T-helper 17 cell (primary cell): Measurements from ENCODE around the gene BPIFB4. TPM values are rescaled to one million over a fixed set of nuclear protein-coding genes. Genes with fewer than 3 reads are reported as not detected.

Source experiments
- ATAC-seq: fragments of 150-1000 bp; cut with Tn5 transposase; 2 replicates; pipeline ENCODE4 v1.10.0; 2021; ENCODE audit warnings: mild to moderate bottlenecking, moderate library complexity
- DNase-seq, 3 donors: peaks; one replicate each; pipeline versions ENCODE4 v3.0.0 to v3.0.0-alpha.2; 2020 to 2021
- H3K9me3 ChIP-seq: one replicate; pipeline ENCODE4 v1.7.0; 2013; ENCODE audit warnings: low read length, mild to moderate bottlenecking; ENCODE audit not compliant: control insufficient read depth, poor library complexity, severe bottlenecking
- H3K27ac Mint-ChIP-seq: one replicate; pipeline ENCODE4 v1.8.0; 2022; ENCODE audit warnings: mild to moderate bottlenecking, moderate library complexity, mixed read lengths
- H3K27me3 Mint-ChIP-seq: one replicate; pipeline ENCODE4 v1.8.0; 2022; ENCODE audit warnings: mixed read lengths
- H3K36me3 Mint-ChIP-seq: one replicate; pipeline ENCODE4 v1.8.0; 2022; ENCODE audit warnings: low read depth, mixed read lengths
- H3K4me1 Mint-ChIP-seq: one replicate; pipeline ENCODE4 v1.8.0; 2022; ENCODE audit warnings: mild to moderate bottlenecking, mixed read lengths
- H3K4me3 Mint-ChIP-seq: one replicate; pipeline ENCODE4 v1.8.0; 2022; ENCODE audit warnings: mild to moderate bottlenecking, moderate library complexity, mixed read lengths
- total RNA-seq, 4 donors: library from RNA in 2 of 4; stranded (reverse) in 2 of 4; gene quantifications; one replicate each; pipeline ENCODE4 v1.2.3 and lab custom pipeline; 2022 to 2026

BPIFB4 gene
- total RNA-seq (not detected), total RNA-seq (lab: John Stamatoyannopoulos, UW) (0 reads per million in 2 donors)

GRCh38 chr20:33079259-33079658, at the start of gene BPIFB4:
TSS of gene BPIFB4 (plus strand) at chr20:33079643. CDS start at chr20:33081527, 1,884 bp downstream.
- Mint-ChIP-seq H3K4me1 (peaks cover 6% of the 10 kb centered on the region), H3K27me3 (no peaks in the 10 kb centered on the region), H3K27ac (peak within 1 kb of the TSS; percentile 68), H3K36me3 (peaks cover 2% of the 10 kb centered on the region), H3K4me3 (no peak within 1 kb of the TSS)
- H3K9me3 ChIP-seq = no peaks in the 10 kb centered on the region
- no peak for DNase-seq
- ATAC-seq = no peak

DNA sequence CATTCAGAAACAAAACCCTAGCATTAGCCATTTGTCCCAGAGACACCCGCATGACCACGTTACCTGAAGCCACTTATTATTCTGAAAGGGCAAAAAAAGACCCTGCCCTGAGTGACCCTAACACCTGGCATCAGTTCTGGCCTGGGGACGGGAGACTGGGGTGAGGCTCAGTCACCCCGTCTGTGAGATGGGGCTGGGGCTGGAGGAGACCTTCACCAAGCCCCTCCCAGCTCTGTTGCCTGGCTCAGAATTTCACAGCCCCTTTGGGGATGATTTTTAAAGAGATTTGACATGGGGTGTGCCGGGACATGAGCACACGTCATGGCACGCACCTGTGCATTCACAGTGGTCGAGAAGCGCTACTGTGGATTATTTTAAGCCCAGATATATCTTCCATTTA, 49.4 kb upstream of the BPIFB4 start:
- Mint-ChIP-seq H3K36me3 (no peaks in the 10 kb centered on the region), H3K4me1 (no peaks in the 10 kb centered on the region), H3K4me3 (no peak overlapping the region), H3K27ac (no peak overlapping the region), H3K27me3 (no peaks in the 10 kb centered on the region)
- no peak for ATAC-seq
- no peaks in the 10 kb centered on the region for H3K9me3 ChIP-seq
- no peak for DNase-seq

- no peak overlapping the region for H3K27ac Mint-ChIP-seq
- no peaks in the 10 kb centered on the region for H3K4me1 Mint-ChIP-seq
- no peaks in the 10 kb centered on the region for H3K9me3 ChIP-seq
- DNase-seq (no peak), ATAC-seq (no peak)
- no peak overlapping the region for H3K4me3 Mint-ChIP-seq
- H3K36me3 Mint-ChIP-seq = no peaks in the 10 kb centered on the region
- H3K27me3 Mint-ChIP-seq = no peaks in the 10 kb centered on the region
Observed at GRCh38 chr20:33030569-33030968, 48.9 kb upstream of the BPIFB4 start.

DNA sequence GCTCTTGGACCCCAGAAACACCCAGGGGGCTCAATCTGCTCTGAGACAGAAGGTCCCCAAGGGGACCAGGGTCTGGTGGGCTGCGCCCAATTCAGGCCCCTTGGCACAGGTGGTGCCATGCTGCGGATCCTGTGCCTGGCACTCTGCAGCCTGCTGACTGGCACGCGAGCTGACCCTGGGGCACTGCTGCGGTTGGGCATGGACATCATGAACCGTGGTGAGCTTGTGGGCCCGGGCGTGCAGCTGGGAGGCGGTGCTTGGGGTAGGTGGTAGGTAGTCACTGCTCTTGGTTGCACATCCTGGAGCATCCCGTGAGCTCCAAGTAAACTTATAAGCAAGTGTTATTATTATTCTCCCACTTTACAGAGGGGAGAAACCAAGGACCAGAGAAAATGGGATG, 47.9 kb upstream of the BPIFB4 start, which contains the start of gene BPIFB6:
TSS of gene BPIFB6 (plus strand) at position 118 of the 400 bp plus-strand sequence. CDS start at position 118, 0 bp downstream.
- H3K27me3 Mint-ChIP-seq = no peaks in the 10 kb centered on the region
- no peak within 1 kb of the TSS for H3K27ac Mint-ChIP-seq
- H3K4me3 Mint-ChIP-seq = no peak within 1 kb of the TSS
- no peaks in the 10 kb centered on the region for H3K9me3 ChIP-seq
- no peak for ATAC-seq
- no peaks in the 10 kb centered on the region for H3K36me3 Mint-ChIP-seq
- no peaks in the 10 kb centered on the region for H3K4me1 Mint-ChIP-seq
- no peak for DNase-seq

DNA sequence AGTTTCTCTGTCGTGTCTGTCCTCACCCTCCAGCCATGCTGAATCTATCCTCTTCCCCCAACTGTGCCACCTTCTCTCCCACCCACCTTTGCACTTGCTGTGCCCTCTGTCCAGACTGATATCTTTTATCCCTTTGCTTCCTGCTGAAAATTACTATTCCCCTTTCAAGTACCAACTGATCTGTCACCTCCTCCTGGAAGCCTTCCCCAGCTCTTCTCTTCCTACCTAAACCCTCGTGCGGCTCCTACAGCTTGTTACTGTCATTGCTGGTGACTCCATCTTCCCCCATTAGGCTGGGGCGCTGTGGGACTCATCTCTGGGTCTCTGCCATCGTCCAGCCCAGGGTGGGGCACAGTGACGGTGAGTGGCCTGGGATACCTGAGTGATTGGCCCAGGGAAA, 46.9 kb upstream of the BPIFB4 start:
- no peaks in the 10 kb centered on the region for H3K27me3 Mint-ChIP-seq
- H3K9me3 ChIP-seq = no peaks in the 10 kb centered on the region

GRCh38 chr20:33033381-33033780, 46.1 kb upstream of the BPIFB4 start:
- no peaks in the 10 kb centered on the region for H3K36me3 Mint-ChIP-seq
- no peak for ATAC-seq
- DNase-seq = no peak
- H3K9me3 ChIP-seq = no peaks in the 10 kb centered on the region
- no peak overlapping the region for H3K27ac Mint-ChIP-seq
- no peak overlapping the region for H3K4me3 Mint-ChIP-seq
- no peaks in the 10 kb centered on the region for H3K4me1 Mint-ChIP-seq
- H3K27me3 Mint-ChIP-seq = no peaks in the 10 kb centered on the region

More for the DNA sequence above, 46.9 kb upstream of the BPIFB4 start:
- no peak for ATAC-seq
- Mint-ChIP-seq H3K4me3 (no peak overlapping the region), H3K36me3 (no peaks in the 10 kb centered on the region), H3K4me1 (no peaks in the 10 kb centered on the region), H3K27ac (no peak overlapping the region)
- DNase-seq = no peak

- Mint-ChIP-seq H3K27ac (no peak overlapping the region), H3K4me1 (no peaks in the 10 kb centered on the region), H3K4me3 (no peak overlapping the region), H3K27me3 (no peaks in the 10 kb centered on the region), H3K36me3 (no peaks in the 10 kb centered on the region)
- DNase-seq (no peak), ATAC-seq (no peak)
- no peaks in the 10 kb centered on the region for H3K9me3 ChIP-seq
Observed at GRCh38 chr20:33034115-33034514, 45.3 kb upstream of the BPIFB4 start.

DNA sequence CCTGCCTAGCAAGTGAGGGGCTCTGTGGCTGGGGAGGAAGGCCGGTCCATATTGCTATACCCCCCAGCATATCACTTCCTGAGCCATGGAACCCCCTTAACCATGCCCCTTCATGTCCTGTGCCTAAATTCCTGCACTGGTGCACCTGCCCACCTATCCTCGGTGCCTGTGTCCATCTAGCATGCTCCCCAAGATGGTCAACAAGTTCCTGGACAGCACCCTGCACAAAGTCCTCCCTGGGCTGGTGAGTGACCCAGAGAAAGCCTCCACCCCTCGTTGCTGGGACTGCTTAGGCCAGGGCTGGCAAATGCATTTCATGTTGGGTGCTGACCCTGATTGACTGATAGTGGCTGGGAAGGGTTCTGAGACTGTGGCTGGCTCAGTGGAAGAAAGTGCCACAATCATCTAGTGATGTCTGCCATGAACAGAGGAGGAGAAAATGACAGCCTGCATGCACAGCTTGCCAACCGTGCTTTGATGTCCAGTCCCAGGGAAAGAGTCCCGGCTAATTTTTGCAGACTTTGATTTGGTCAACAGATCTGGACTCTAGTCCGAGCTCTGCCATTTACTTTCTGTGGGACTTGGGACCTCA, 44.4 kb upstream of the BPIFB4 start:
- Mint-ChIP-seq H3K4me1 (no peaks in the 10 kb centered on the region), H3K4me3 (no peak overlapping the region), H3K27me3 (no peaks in the 10 kb centered on the region), H3K36me3 (no peaks in the 10 kb centered on the region), H3K27ac (no peak overlapping the region)
- DNase-seq (no peak), ATAC-seq (no peak)
- H3K9me3 ChIP-seq = no peaks in the 10 kb centered on the region

DNA sequence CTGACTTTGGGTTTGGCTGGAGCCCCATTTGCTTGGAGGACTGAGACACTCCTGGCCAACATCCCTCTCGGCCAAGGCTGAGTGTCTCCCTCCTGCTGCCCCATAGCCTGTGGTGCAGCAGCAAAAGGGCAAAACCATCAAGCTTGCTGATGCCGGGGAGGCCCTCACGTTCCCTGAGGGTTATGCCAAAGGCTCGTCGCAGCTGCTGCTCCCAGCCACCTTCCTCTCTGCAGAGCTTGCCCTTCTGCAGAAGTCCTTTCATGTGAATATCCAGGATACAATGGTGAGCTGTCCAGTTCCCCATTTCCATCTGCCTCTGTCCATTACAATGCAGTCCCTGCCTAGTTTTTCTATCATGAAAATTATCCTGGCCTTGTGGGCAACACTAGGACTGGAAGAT, 42.0 kb upstream of the BPIFB4 start:
- no peaks in the 10 kb centered on the region for H3K4me1 Mint-ChIP-seq
- no peak overlapping the region for H3K4me3 Mint-ChIP-seq
- DNase-seq (no peak), ATAC-seq (no peak)
- H3K27me3 Mint-ChIP-seq = no peaks in the 10 kb centered on the region
- no peaks in the 10 kb centered on the region for H3K36me3 Mint-ChIP-seq
- no peak overlapping the region for H3K27ac Mint-ChIP-seq
- no peaks in the 10 kb centered on the region for H3K9me3 ChIP-seq

GRCh38 chr20:33038243-33038642, 41.2 kb upstream of the BPIFB4 start:
- Mint-ChIP-seq H3K27me3 (no peaks in the 10 kb centered on the region), H3K4me3 (no peak overlapping the region), H3K36me3 (no peaks in the 10 kb centered on the region), H3K27ac (no peak overlapping the region), H3K4me1 (no peaks in the 10 kb centered on the region)
- DNase-seq (no peak), ATAC-seq (no peak)
- no peaks in the 10 kb centered on the region for H3K9me3 ChIP-seq

GRCh38 chr20:33042430-33042829, 37.0 kb upstream of the BPIFB4 start:
- ATAC-seq (no peak), DNase-seq (no peak)
- H3K4me3 Mint-ChIP-seq = no peak overlapping the region
- H3K36me3 Mint-ChIP-seq = no peaks in the 10 kb centered on the region
- H3K27me3 Mint-ChIP-seq = no peaks in the 10 kb centered on the region
- H3K27ac Mint-ChIP-seq = no peak overlapping the region
- no peaks in the 10 kb centered on the region for H3K4me1 Mint-ChIP-seq
- H3K9me3 ChIP-seq = no peaks in the 10 kb centered on the region

DNA sequence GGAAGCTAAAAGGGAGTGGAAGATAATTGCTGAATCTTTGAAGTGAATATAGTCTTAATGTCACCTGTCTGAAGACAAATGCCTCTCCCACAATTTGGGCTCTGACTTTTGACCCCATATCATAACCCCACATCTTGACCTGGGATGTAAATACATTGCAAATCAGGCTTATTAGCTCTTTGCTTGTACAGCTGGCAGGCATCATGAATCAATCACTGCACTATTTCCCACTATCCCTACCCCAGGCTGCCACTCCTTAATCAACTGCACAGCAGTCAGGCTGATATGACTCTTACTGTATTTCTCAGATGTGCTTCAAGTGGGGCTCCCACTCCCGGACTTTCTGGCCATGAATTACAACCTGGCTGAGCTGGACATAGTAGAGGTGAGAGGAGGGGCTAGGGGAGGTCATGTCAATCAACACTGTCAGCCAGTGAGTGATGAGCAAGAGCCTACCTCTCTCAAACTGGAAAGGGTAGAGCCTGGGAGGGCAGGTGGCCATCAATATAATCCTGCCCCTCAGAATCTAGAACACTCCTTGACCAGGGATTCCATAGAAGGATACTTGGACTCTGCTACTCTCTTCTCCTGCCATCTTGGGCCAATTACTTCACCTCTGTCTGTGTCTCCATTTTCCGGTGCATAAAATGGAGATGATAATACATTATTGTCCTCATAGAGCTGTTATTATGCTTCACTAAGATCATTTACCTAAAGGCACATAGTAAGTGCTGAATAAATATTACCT, 36.3 kb upstream of the BPIFB4 start:
- Mint-ChIP-seq H3K27ac (no peak overlapping the region), H3K36me3 (no peaks in the 10 kb centered on the region)

GRCh38 chr20:33043731-33044181, 35.7 kb upstream of the BPIFB4 start:
- Mint-ChIP-seq H3K4me3 (no peak overlapping the region), H3K27ac (no peak overlapping the region), H3K4me1 (no peaks in the 10 kb centered on the region), H3K27me3 (no peaks in the 10 kb centered on the region), H3K36me3 (no peaks in the 10 kb centered on the region)
- H3K9me3 ChIP-seq = no peaks in the 10 kb centered on the region
- ATAC-seq (no peak), DNase-seq (no peak)

More for the DNA sequence above, 36.3 kb upstream of the BPIFB4 start:
- Mint-ChIP-seq H3K27me3 (no peaks in the 10 kb centered on the region), H3K4me3 (no peak overlapping the region), H3K4me1 (no peaks in the 10 kb centered on the region)
- H3K9me3 ChIP-seq = no peaks in the 10 kb centered on the region
- DNase-seq = no peak
- no peak for ATAC-seq
